ENCODE data around the gene HMGCR.

The HMGCR gene

GRCh38 chr5:75363111-75363510, 26.1 kb downstream of the HMGCR start:
- Histone ChIP-seq H3K27ac (ENCODE audit: low read depth, low read length) (no peak overlapping the region; the same call in 1 of the 2 replicates), H3K36me3 (ENCODE audit: insufficient read depth, low read length) (peaks cover 55% of the 10 kb centered on the region), H3K4me3 (ENCODE audit: low read length) (no peak overlapping the region), H3K4me1 (ENCODE audit: insufficient read depth, low read length) (peaks cover 7% of the 10 kb centered on the region), H3K9me3 (ENCODE audit: insufficient read depth, low read depth, low read length) (no peaks in the 10 kb centered on the region), H3K27me3 (ENCODE audit: insufficient read depth, low read length) (no peaks in the 10 kb centered on the region), H3K9ac (ENCODE audit: low read depth, low read length) (no peak overlapping the region)
- WGBS, result 90% methylated on average over 5 of the region's 5 CpGs

GRCh38 chr5:75363726-75364495, 26.9 kb downstream of the HMGCR start:
- 94% methylated on average over 8 of the region's 8 CpGs for WGBS
- H3K4me3 ChIP-seq (ENCODE audit: low read length), result no peak overlapping the region

GRCh38 chr5:75364571-75365280, 27.7 kb downstream of the HMGCR start:
- Histone ChIP-seq H3K4me1 (ENCODE audit: insufficient read depth, low read length) (peaks cover 7% of the 10 kb centered on the region), H3K9me3 (ENCODE audit: insufficient read depth, low read depth, low read length) (no peaks in the 10 kb centered on the region), H3K4me3 (ENCODE audit: low read length) (no peak overlapping the region), H3K27ac (ENCODE audit: low read depth, low read length) (no peak overlapping the region), H3K27me3 (ENCODE audit: insufficient read depth, low read length) (no peaks in the 10 kb centered on the region), H3K9ac (ENCODE audit: low read depth, low read length) (no peak overlapping the region), H3K36me3 (ENCODE audit: insufficient read depth, low read length) (peaks cover 39% of the 10 kb centered on the region)
- WGBS, result 92% methylated on average over 7 of the region's 7 CpGs

More at GRCh38 chr5:75363726-75364495, 26.9 kb downstream of the HMGCR start:
- no peak overlapping the region for H3K27ac ChIP-seq (ENCODE audit: low read depth, low read length)
- peaks cover 47% of the 10 kb centered on the region for H3K36me3 ChIP-seq (ENCODE audit: insufficient read depth, low read length)
- H3K9ac ChIP-seq (ENCODE audit: low read depth, low read length), result no peak overlapping the region
- H3K9me3 ChIP-seq (ENCODE audit: insufficient read depth, low read depth, low read length), result no peaks in the 10 kb centered on the region
- no peaks in the 10 kb centered on the region for H3K27me3 ChIP-seq (ENCODE audit: insufficient read depth, low read length)
- peaks cover 7% of the 10 kb centered on the region for H3K4me1 ChIP-seq (ENCODE audit: insufficient read depth, low read length)

- Histone ChIP-seq H3K27ac (ENCODE audit: low read depth, low read length) (no peak overlapping the region), H3K9ac (ENCODE audit: low read depth, low read length) (no peak overlapping the region), H3K36me3 (ENCODE audit: insufficient read depth, low read length) (peaks cover 29% of the 10 kb centered on the region), H3K27me3 (ENCODE audit: insufficient read depth, low read length) (no peaks in the 10 kb centered on the region), H3K9me3 (ENCODE audit: insufficient read depth, low read depth, low read length) (no peaks in the 10 kb centered on the region), H3K4me1 (ENCODE audit: insufficient read depth, low read length) (peaks cover 7% of the 10 kb centered on the region), H3K4me3 (ENCODE audit: low read length) (no peak overlapping the region)
- 40% methylated on average over 1 of the region's 1 CpG for WGBS
Measured at GRCh38 chr5:75365740-75366139, 28.7 kb downstream of the HMGCR start.

GRCh38 chr5:75366787-75367186, 29.8 kb downstream of the HMGCR start:
- Histone ChIP-seq H3K4me3 (ENCODE audit: low read length) (no peak overlapping the region), H3K36me3 (ENCODE audit: insufficient read depth, low read length) (peaks cover 18% of the 10 kb centered on the region), H3K9ac (ENCODE audit: low read depth, low read length) (no peak overlapping the region), H3K4me1 (ENCODE audit: insufficient read depth, low read length) (peaks cover 7% of the 10 kb centered on the region), H3K27ac (ENCODE audit: low read depth, low read length) (no peak overlapping the region), H3K27me3 (ENCODE audit: insufficient read depth, low read length) (no peaks in the 10 kb centered on the region), H3K9me3 (ENCODE audit: insufficient read depth, low read depth, low read length) (no peaks in the 10 kb centered on the region)
- 96% methylated on average over 9 of the region's 9 CpGs for WGBS

- Histone ChIP-seq H3K36me3 (ENCODE audit: insufficient read depth, low read length) (peaks cover 12% of the 10 kb centered on the region), H3K27ac (ENCODE audit: low read depth, low read length) (no peak overlapping the region), H3K4me3 (ENCODE audit: low read length) (no peak overlapping the region), H3K27me3 (ENCODE audit: insufficient read depth, low read length) (no peaks in the 10 kb centered on the region), H3K9me3 (ENCODE audit: insufficient read depth, low read depth, low read length) (no peaks in the 10 kb centered on the region), H3K9ac (ENCODE audit: low read depth, low read length) (no peak overlapping the region), H3K4me1 (ENCODE audit: insufficient read depth, low read length) (peaks cover 7% of the 10 kb centered on the region)
Measured at GRCh38 chr5:75367401-75367800, 30.4 kb downstream of the HMGCR start.

- no peaks in the 10 kb centered on the region; the same call in none of the 2 replicates for H3K4me1 ChIP-seq (ENCODE audit: insufficient read depth, low read length)
- 91% methylated on average over 4 of the region's 4 CpGs for WGBS
- H3K27ac ChIP-seq (ENCODE audit: low read depth, low read length), result no peak overlapping the region
- no peaks in the 10 kb centered on the region for H3K27me3 ChIP-seq (ENCODE audit: insufficient read depth, low read length)
- no peaks in the 10 kb centered on the region for H3K9me3 ChIP-seq (ENCODE audit: insufficient read depth, low read depth, low read length)
- no peak overlapping the region for H3K9ac ChIP-seq (ENCODE audit: low read depth, low read length)
- H3K36me3 ChIP-seq (ENCODE audit: insufficient read depth, low read length), result peaks cover 3% of the 10 kb centered on the region
- no peak overlapping the region for H3K4me3 ChIP-seq (ENCODE audit: low read length)
Measured at GRCh38 chr5:75368391-75368790, 31.4 kb downstream of the HMGCR start.

- H3K36me3 ChIP-seq (ENCODE audit: insufficient read depth, low read length), result peaks cover 44% of the 10 kb centered on the region
- no peaks in the 10 kb centered on the region for H3K27me3 ChIP-seq (ENCODE audit: insufficient read depth, low read length)
- H3K27ac ChIP-seq (ENCODE audit: low read depth, low read length), result no peak overlapping the region
- WGBS, result 83% methylated on average over 1 of the region's 2 CpGs
- no peak overlapping the region for H3K9ac ChIP-seq (ENCODE audit: low read depth, low read length)
- H3K4me1 ChIP-seq (ENCODE audit: insufficient read depth, low read length), result no peaks in the 10 kb centered on the region
- H3K9me3 ChIP-seq (ENCODE audit: insufficient read depth, low read depth, low read length), result no peaks in the 10 kb centered on the region
- no peak overlapping the region for H3K4me3 ChIP-seq (ENCODE audit: low read length)
Measured at GRCh38 chr5:75373862-75374261, 36.8 kb downstream of the HMGCR start.

- no peaks in the 10 kb centered on the region for H3K4me1 ChIP-seq (ENCODE audit: insufficient read depth, low read length)
- no peak overlapping the region for H3K27ac ChIP-seq (ENCODE audit: low read depth, low read length)
- H3K27me3 ChIP-seq (ENCODE audit: insufficient read depth, low read length), result no peaks in the 10 kb centered on the region
- no peak overlapping the region for H3K9ac ChIP-seq (ENCODE audit: low read depth, low read length)
- peaks cover 49% of the 10 kb centered on the region for H3K36me3 ChIP-seq (ENCODE audit: insufficient read depth, low read length)
- WGBS, result 85% methylated on average over 10 of the region's 12 CpGs
- no peak overlapping the region for H3K4me3 ChIP-seq (ENCODE audit: low read length)
- no peaks in the 10 kb centered on the region for H3K9me3 ChIP-seq (ENCODE audit: insufficient read depth, low read depth, low read length)
Measured at GRCh38 chr5:75374394-75374814, 37.4 kb downstream of the HMGCR start.

GRCh38 chr5:75375414-75375813, 38.4 kb downstream of the HMGCR start:
- H3K9me3 ChIP-seq (ENCODE audit: insufficient read depth, low read depth, low read length), result no peaks in the 10 kb centered on the region
- WGBS, result 98% methylated on average over 3 of the region's 4 CpGs
- no peaks in the 10 kb centered on the region for H3K27me3 ChIP-seq (ENCODE audit: insufficient read depth, low read length)
- peaks cover 56% of the 10 kb centered on the region for H3K36me3 ChIP-seq (ENCODE audit: insufficient read depth, low read length)
- H3K9ac ChIP-seq (ENCODE audit: low read depth, low read length), result no peak overlapping the region
- H3K4me3 ChIP-seq (ENCODE audit: low read length), result no peak overlapping the region
- H3K4me1 ChIP-seq (ENCODE audit: insufficient read depth, low read length), result no peaks in the 10 kb centered on the region
- no peak overlapping the region for H3K27ac ChIP-seq (ENCODE audit: low read depth, low read length)

- peaks cover 84% of the 10 kb centered on the region for H3K36me3 ChIP-seq (ENCODE audit: insufficient read depth, low read length)
- no peak overlapping the region for H3K4me3 ChIP-seq (ENCODE audit: low read length)
- H3K9ac ChIP-seq (ENCODE audit: low read depth, low read length), result no peak overlapping the region
- WGBS, result no CpG with 5 or more reads among the region's 1 CpG
- H3K9me3 ChIP-seq (ENCODE audit: insufficient read depth, low read depth, low read length), result no peaks in the 10 kb centered on the region
- no peak overlapping the region for H3K27ac ChIP-seq (ENCODE audit: low read depth, low read length)
- no peaks in the 10 kb centered on the region for H3K27me3 ChIP-seq (ENCODE audit: insufficient read depth, low read length)
- H3K4me1 ChIP-seq (ENCODE audit: insufficient read depth, low read length), result no peaks in the 10 kb centered on the region
Measured at GRCh38 chr5:75380099-75380498, 43.1 kb downstream of the HMGCR start.

All from HUES64 (cell line).